GM13976 (cell line): Measurements from ENCODE around the gene PSTPIP1.

Experiments
- DNase-seq: peaks from one replicate; pipeline ENCODE4 v3.0.0; 2012; ENCODE audit warnings: low spot score
- CTCF ChIP-seq: IDR thresholded peaks from 2 replicates; pipeline ENCODE4 v1.5.1; 2012; ENCODE audit warnings: borderline replicate concordance, mild to moderate bottlenecking; ENCODE audit not compliant: insufficient read depth; ENCODE audit errors: extremely low read depth, missing control alignments, control extremely low read depth
- in situ Hi-C: fragments of 300-500 bp; cut with MboI; formaldehyde crosslinking; loops from one replicate; pipeline ENCODE4 v1.12.0; 2022; ENCODE audit warnings: low sequenced_read_pairs, mixed read lengths, inconsistent platforms; ENCODE audit not compliant: unreplicated experiment

Gene PSTPIP1

GRCh38 chr15:77042955-77043920, 48.3 kb downstream of the PSTPIP1 start:
- no peak for DNase-seq
- in situ Hi-C loops = no loop called here
- TF ChIP-seq CTCF = no peak

- in situ Hi-C loops = no loop called here
- TF ChIP-seq CTCF = no peak
- DNase-seq = no peak
Observed at GRCh38 chr15:77044228-77045042, 49.5 kb downstream of the PSTPIP1 start.

GRCh38 chr15:77045985-77046384, 51.1 kb downstream of the PSTPIP1 start:
- no peak for DNase-seq
- in situ Hi-C loops = no loop called here
- TF ChIP-seq CTCF = no peak

- DNase-seq = no peak
- in situ Hi-C loops = no loop called here
- no peak for TF ChIP-seq CTCF
Observed at GRCh38 chr15:77046704-77047412, 51.9 kb downstream of the PSTPIP1 start.

- no peak for TF ChIP-seq CTCF
- DNase-seq = no peak
- in situ Hi-C loops = no loop called here
Observed at GRCh38 chr15:77048135-77048876, 53.4 kb downstream of the PSTPIP1 start.
